ENCODE data around the gene RABGEF1.
A peak's percentile ranks its signal among the peaks of the same experiment; 100 is the strongest.
"Not testable (repeated sequence)": the region's sequence is repeated elsewhere in the genome, so short reads cannot be mapped to it uniquely, and the experiment has no call there.

The RABGEF1 gene

DNA sequence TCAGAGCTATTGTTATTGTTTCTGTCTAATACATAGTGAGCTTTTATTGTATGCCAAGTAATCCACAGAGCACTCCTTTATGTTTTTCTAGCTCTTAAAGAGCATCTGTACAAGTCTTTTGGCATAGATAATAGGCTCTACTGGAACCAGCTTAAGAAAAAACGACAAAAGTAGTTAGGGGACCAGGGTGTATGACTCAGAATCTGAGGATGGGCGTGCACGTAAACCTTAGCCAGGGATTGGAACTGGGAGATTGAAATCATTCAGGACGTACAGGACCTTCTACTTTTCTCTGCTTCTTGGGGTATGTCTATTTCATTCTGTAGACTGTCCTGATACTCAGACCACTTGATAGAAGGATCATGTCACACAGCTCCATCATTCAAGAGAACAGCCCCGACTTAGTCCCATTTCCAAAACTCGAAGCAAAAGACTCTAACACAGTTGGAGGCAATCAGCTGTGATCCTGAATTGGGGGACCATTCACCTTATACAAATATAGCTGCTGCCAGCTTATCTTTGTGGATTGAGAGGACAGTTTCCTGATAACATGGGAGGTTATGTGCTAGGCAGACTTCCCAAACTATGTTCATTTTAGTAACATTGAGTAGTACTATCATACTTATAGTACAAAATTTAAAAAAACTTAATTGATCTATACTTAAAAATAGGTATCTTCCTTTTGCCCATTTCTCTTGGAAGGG lies 24.9 kb downstream of the RABGEF1 start:
- not testable (repeated sequence) for DNase-seq (ENCODE audit: low spot score)

DNA sequence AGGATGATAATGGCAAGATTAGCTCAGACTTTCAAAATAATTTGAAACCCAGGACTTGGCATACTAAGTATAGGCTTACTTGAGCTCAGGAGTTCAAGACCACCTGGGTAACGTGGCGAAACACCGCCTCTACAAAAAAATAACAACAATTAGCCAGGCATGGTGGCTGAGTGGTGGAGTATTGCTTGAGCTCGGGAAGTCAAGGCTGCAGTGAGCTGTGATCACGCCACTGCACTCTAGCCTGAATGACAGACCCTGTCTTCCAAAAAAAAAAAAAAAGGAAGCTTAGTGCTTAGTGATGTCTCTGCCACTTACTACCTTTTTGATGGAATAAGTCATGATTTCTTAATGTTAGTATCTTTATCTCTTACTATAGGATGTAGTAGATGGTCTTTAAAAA lies 25.5 kb downstream of the RABGEF1 start:
- DNase-seq (ENCODE audit: low spot score): no peak

DNA sequence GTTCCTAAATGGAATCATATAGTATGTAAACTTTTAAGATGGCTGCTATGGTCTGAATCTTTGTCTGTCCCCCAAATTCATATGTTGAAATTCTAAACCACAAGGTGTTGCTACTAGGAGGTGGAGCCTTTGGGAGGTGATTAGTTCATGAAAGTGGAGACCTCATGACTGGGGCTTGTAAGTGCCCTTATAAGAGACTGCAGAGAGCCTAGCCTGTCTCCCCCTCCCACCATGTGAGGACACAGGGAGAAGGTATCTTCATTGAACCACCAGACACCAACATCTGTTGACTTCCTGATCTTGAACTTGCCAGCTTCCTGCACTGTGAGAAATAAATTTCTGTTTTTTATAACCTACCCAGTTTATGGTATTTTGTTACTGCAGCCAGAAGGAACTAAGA lies 27.0 kb downstream of the RABGEF1 start:
- not testable (repeated sequence) for DNase-seq (ENCODE audit: low spot score)

DNA sequence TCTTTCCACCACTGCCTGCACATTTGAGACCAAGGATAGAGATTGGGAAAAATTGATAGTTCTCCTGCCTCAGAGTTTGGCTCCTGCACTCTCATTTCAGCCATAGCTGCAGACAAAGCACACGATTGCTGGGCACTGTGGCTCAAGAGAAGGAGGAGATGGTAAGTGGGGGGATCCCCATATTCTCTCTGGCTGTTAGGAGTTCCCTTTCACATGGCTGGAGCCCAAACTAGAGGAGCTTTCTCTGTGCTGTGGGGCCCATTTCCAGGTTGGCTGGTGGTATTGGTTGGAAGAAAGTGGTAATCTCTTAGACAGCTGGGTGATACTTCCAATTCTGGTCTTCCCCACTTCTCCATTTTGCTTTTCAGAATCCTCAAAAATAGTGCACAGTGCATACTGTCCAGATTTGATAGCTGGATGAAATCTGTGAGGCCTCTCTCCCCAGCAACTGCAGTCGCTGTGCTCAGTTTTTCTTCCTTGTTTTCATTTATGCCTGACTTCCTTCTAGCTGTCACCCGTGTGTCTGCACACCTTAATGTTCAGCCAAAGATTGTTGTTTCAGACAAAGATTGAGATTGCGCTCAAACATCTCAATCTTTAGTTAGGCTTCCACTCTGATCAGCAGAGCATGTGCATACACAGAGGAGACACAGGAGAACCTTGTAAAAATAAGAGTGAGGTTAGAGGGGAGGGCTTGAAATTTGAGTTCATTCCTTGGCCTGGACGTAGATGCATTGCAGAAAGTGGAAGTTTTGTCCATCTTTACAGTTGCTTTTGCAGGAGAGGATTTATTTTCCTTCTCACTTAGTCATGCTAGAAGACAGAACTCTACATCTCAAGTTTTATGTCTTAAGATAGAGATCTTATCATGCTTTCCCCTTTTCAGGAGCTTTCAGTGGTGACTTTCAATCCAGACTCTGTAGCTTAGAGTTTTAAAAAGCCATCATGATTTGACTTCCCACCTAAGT lies 28.6 kb downstream of the RABGEF1 start:
- DNase-seq (ENCODE audit: low spot score): no peak

DNA sequence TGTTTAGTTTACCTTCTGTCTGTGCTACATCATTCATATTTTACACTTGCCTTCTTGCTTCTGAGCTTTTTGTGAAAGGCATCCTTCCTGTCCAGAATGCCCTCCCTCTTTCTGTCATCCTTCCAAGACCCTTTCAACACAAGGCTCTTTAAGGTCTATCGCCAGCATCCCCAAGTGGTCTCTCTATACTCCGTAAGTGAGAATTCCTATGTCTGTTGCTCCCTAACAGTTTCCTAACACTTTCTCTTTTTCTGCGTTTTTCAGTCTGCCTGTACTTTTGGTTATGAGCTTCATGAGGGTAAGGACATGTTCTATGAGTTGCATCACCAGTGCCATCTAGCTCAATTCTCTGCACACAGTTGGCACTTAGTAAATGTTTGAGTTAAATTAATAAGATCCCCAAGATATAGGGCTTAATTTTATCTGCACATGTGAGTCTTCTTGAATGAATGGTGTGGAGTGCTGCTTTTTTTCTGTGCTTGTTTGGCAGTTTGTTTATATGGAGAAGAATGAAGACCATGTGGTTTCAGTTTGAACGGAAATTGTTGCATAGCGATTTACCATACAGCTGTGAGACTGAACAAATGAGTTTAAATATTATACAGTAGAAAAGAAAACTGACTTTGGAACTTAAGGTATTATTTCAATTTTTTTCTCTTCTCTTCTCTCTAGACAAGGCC lies 29.4 kb downstream of the RABGEF1 start:
- DNase-seq (ENCODE audit: low spot score): no peak

DNA sequence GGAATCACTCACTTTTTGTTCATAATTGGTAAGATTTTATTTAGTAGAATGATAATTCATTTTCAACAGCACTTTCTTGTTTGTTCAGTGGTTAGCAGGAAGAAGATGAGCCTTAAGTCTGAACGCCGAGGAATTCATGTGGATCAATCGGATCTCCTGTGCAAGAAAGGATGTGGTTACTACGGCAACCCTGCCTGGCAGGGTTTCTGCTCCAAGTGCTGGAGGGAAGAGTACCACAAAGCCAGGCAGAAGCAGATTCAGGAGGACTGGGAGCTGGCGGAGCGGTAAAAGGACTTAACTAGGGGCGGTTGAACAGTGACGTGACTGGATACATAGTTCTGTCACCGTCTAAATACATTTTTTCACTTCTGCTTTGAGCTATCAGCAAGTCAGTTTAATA lies 31.3 kb downstream of the RABGEF1 start:
- no peak for DNase-seq (ENCODE audit: low spot score)

DNA sequence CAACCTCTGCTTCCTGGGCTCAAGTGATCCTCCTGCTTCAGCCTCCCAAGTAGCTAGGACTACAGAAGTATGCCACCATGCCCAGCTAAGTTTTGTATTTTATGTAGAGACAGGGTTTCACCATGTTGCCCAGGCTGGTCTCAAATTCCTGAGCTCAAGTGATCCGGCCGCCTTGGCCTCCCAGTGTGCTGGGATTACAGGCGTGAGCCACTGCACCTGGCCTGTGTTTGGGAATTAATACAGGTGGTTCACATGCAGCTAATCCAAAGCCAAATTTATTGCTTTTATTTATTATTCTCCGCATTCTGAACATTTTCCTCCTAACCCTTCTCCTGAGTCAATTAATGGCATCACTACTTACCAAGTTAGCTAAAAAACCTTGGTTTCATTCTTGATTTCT lies 33.2 kb downstream of the RABGEF1 start:
- DNase-seq (ENCODE audit: low spot score): not testable (repeated sequence)

DNA sequence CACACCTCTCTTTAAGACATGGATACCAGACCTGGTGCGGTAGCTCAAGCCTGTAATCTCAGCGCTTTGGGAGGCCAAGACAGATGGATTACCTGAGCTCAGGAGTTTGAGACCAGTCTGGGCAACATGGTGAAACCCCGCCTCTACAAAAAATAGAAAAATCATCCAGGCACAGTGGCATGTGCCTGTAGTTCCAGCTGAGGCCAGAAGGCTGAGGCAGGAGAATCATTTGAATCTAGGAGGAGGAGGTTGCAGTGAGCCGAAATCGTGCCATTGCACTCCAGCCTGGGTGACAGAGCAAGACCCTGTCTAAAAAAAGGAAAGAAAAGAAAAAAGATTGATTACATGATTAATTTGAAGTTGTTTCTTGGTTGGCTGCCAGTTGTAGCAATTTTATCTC lies 35.9 kb downstream of the RABGEF1 start:
- DNase-seq (ENCODE audit: low spot score): not testable (repeated sequence)

DNA sequence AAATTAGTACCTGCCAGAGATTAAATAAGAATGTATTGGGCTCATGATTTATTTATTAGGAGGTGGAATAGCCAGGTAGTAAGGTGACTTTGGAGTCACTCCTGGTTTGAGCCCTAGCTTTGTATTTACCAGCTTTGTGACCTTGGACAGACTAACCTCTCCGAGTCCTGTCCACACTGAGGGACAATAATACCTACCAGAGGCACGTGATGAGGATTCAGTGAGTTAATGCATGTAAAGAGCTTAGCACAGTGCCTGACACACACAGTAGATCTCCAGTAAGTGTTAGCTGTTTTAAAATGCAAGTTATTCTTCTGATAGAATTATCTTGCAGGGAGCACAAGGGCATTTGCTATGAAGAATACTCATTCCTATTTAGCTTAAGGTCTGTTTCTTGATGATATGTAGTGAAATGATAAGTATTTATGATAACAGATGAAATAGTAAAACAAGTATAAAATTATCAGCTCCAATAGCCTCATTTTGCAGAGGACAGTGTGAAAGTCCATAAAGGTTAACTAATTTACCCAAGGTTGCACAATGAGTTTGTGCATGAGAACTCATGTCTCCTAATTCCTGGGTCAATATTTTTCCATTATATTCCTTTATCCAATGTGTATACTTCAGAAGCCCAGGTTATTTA lies 36.4 kb downstream of the RABGEF1 start:
- peak; percentile 17 for DNase-seq (ENCODE audit: low spot score)

DNA sequence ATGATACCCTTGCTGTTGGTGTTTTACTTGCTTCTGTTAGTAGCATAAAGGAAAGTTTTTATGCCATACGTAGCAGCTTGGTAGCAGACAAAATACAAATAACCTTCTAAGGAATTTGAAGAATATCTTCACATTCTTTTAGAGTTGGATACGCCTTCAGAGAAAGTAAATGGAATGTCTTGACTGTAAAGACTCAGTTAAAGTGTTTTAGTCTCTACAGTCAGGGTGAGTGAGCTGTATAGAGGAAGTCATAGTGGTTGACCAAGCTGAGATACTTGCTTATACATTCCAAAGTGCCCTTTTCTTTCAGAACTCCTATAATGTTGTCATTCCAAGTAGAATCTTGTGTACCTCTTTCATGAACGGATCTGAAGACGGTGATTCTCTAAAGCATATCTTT lies 37.7 kb downstream of the RABGEF1 start:
- DNase-seq (ENCODE audit: low spot score): no peak

DNA sequence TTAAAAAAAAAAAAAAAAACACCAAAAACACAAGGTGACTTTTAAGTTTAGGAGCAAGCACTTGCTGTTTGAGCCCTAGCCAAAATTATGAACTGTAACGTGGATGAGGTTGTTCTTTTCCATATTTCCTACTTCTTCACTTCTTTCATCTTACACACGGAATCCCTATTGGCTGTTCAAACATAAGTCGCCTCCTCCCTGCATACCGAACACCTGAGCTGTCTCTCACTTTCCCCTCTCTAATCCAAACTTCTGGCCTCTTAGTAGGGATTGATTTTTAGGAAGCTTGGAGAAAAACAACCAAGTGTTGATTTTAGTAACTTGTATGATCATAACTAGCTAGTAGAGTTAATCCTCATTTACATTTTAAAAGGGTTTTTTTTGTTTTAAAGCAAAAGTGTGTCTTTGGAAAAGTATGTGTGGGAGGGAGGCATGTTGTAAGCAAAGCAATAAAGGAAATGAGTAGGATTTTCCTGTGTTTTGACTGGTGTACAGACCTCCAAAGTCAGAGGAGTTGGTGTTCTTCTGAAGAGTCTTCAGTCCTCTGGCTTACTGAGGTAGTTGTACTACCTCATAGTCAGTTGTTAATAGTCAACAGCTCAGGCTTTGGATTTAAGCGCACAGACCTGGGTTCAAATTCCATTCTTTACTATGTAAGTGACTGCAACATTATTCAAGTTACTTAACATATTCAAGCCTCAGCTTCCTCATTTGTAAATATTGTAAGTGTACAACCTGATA lies 39.3 kb downstream of the RABGEF1 start:
- no peak for DNase-seq (ENCODE audit: low spot score)

DNA sequence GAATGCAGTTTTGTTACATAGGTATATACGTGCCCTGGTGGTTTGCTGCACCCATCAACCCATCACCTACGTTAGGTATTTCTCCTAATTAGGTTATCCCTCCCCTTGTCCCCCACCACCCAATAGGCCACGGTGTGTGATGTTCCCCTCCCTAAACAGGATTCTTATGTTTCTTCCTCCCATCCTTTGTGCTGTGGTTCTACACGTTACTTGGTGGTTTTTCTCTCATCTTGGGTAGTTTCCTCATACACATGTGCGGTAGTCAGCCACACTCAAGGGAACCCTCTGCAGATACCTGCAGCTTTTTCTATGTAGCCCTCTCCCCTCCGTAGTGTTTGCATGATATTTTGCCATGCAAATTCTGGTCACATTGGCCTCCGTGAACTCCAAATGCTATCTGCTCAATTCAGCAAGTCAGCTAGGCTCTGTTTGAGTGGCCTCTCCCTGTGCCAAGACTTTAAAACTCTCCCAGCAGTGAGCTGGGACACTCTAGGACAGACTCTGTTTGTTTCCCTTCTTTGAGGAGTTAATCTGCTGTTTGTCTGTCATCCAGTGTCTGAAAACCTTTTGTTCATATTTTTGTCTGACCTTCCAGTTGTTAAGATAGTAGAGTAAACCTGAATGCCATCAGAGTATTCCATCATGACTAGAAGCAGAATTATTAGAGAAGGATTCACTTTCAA lies 41.0 kb downstream of the RABGEF1 start:
- DNase-seq (ENCODE audit: low spot score): no peak

DNA sequence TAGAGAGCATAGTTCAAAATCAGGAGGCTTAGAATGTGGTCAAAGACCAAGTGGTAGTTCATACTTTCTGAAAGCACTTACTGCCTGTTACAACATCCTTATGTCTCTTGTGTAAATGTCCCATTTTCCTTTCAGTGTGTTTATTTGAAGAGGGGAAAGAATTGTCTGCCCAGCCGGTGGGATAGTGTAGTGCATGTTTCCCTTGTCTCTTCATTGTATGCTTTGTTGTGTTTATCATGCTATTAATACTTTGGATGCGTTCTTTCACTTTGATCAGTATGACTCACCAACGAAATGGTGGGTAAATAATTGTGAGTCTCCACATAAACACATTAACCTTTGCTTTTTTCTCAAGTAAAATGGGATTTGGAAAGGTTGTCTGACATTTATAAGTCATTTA lies 42.3 kb downstream of the RABGEF1 start:
- DNase-seq (ENCODE audit: low spot score): not testable (repeated sequence)

DNA sequence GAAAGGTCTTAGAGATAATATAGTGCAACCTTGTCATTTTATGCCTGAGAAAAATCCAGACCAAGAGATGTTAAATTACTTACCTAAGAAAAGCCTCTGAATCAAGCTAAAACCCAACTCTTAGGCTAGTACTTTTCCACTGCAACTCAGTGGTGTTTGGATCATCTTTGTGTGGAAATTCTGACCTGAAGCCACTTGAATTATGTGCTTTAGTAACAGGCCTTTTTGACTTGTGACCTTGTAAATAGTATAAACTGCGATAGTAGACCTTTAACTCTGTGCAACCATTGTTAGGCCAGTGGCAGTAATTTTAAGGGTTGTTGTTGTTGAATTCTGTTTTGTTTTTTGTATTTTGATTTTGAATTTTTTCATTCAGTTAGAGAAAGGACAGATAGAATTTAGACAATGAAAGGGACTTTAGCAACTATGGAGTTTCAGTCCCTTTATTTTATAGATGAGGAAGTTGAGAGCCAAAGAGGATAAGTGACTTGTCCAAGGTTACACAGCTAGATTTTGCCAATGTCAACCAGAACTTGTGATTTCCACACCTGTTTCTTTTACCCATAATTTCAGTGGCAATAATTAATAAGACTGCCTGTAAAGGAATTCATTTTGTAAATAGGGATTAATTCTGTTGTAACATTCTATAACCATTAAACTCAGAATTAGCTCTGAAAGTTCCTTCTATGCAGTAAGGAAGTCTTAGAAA lies 43.5 kb downstream of the RABGEF1 start:
- DNase-seq (ENCODE audit: low spot score): not testable (repeated sequence)

DNA sequence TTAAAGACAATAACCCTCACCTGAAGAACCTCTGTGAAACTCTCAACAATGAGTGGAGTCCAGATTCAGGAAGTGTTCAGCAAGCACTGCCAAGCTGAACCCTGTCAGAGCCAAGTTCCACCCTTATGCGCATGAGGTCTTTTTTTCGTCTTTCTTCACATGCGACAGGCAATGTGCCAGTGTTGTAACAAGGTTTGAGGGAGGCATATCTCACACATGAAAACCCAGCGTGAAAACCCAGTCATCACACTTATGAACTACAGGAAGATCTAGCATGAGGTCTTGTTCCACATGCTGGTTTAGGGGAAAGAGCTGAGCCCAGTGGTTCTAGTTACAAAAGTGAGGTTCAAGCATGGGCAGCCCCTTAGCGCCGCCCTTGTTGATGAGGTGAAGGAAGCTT lies 49.7 kb downstream of the RABGEF1 start:
- no peak for DNase-seq (ENCODE audit: low spot score)

DNA sequence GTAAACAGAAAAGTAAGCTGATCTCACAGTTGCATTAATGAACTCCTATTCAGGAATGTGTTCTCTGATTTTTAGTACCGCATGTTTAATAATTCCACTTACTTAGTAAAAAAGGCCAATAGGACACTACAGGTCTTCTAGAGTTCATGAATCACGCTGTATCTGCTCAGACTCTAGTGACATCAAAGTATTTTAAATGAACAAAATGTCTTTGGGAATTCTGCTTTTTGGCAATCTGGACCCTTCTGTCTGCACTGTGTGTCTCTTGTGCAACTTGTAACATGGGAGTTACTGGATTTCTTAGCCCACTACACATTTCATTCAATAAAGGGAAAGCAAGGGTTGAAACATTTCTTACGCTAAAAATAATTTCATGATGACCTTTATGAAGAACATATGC lies 50.2 kb downstream of the RABGEF1 start:
- no peak for DNase-seq (ENCODE audit: low spot score)

DNA sequence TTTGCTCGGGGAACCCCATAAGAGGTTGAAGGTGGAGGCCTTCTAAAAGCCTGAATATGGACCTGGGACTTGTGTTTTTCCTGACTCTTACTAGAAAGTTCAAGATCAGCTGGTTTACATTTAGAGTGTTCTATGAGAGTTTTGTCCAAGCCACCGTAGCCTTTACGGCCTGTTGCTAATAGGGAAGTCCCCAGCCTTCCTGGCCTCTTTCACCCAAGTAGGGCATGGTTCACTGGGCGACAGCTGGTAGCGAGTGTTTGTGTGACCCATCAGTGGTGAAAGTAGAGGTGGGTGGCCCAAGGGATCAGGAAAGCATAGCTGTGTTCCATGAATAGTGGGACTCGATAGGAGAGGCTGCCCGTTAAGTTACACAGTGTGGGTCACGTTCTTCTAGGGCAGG lies 60.1 kb downstream of the RABGEF1 start:
- no peak for DNase-seq (ENCODE audit: low spot score)

DNA sequence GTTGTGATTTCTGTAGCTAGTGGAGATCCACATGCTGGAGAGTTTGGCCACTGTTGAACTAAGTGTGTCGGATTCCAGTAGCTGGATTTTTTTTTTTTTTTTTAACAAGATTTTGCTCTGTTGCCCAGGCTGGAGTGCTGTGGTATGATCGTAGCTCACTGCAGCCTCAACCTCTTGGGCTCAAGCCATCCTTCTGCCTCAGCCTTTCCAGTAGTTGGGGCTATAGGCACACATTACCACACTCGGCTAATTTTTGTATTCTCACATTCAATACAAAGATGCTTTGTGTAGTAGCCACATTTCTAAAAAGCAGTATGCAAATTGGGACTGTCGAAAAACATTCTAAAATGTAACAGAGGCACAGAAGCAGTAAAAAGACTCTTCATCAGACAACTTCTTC lies 63.5 kb downstream of the RABGEF1 start:
- DNase-seq (ENCODE audit: low spot score): no peak

DNA sequence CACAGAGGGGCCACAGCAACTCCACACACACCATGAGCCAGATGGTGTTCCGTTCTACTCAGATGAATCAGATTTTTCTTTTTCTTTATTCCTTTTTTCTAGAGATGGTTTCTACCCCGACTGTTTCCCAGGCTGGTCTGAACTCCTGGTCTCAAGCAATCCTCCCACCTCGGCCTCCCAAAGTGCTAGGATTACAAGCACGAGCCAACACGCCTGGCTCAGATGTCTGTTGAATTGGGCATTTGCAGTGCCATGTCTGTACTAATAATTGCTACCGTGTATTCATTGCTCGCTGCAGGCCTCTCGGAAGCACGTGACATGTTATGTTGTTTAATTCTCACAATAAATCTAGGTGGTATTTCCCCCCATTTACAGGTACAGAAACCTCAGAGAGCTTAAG lies 67.2 kb downstream of the RABGEF1 start:
- no peak for DNase-seq (ENCODE audit: low spot score)

DNA sequence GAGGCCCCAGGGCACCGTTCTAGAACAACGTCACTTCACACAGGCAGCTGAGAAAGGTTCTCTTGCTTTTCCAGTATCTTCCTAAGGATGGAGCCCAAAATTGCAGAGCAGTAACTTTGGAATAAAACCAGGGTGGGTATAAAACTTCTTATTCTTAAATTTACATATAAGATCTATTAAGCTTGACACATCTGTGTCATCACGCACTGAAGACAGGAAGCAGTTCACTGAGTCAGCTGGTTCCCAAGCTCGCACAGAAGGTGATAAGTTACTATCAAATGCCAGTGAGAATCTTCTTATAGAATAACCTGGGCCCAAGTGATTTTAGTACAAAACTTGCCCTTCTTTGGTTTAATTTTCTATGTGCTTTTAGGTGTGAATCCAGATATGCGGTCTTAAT lies 70.2 kb downstream of the RABGEF1 start:
- no peak for DNase-seq (ENCODE audit: low spot score)

Data from HuH-7 (cell line).